Activated naive CD8-positive, alpha-beta T cell treated with anti-CD3 and anti-CD28 coated beads for 36 hours (primary cell): ENCODE measurements around the gene DMXL2. TPM values are rescaled to one million over a fixed set of nuclear protein-coding genes. Genes with fewer than 3 reads are reported as not detected.
"Not testable (repeated sequence)": the region's sequence is repeated elsewhere in the genome, so short reads cannot be mapped to it uniquely, and the experiment has no call there.

Experiments
- DNase-seq: peaks from one replicate; pipeline ENCODE4 v3.0.0; 2021
- H3K27ac Mint-ChIP-seq: one replicate; pipeline ENCODE4 v1.8.0; 2022; ENCODE audit warnings: mild to moderate bottlenecking, moderate library complexity, mixed read lengths
- H3K27me3 Mint-ChIP-seq: one replicate; pipeline ENCODE4 v1.8.0; 2022; ENCODE audit warnings: mild to moderate bottlenecking, mixed read lengths
- H3K36me3 Mint-ChIP-seq: one replicate; pipeline ENCODE4 v1.8.0; 2021; ENCODE audit warnings: mild to moderate bottlenecking, mixed read lengths
- H3K4me1 Mint-ChIP-seq: one replicate; pipeline ENCODE4 v1.8.0; 2021; ENCODE audit warnings: mixed read lengths
- H3K4me3 Mint-ChIP-seq: one replicate; pipeline ENCODE4 v1.8.0; 2022; ENCODE audit warnings: mild to moderate bottlenecking, moderate library complexity, mixed read lengths
- H3K9me3 Mint-ChIP-seq: one replicate; pipeline ENCODE4 v1.8.0; 2022; ENCODE audit warnings: mixed read lengths
- total RNA-seq, 2 experiments: library from RNA; stranded (reverse); gene quantifications; one replicate each; pipeline ENCODE4 v1.2.3, GENCODE V29; 2021

DMXL2 gene
- total RNA-seq, 2 experiments from 2014 or later: 5.7 to 7.2 TPM

- not testable (repeated sequence) for H3K4me3 Mint-ChIP-seq, H3K27ac Mint-ChIP-seq, H3K9me3 Mint-ChIP-seq, H3K4me1 Mint-ChIP-seq, DNase-seq, H3K27me3 Mint-ChIP-seq
- H3K36me3 Mint-ChIP-seq: peaks cover 12% of the 10 kb centered on the region
Measured at GRCh38 chr15:51568939-51569784, 53.4 kb downstream of the DMXL2 start.

GRCh38 chr15:51561271-51561670, 61.3 kb downstream of the DMXL2 start:
- no peaks in the 10 kb centered on the region for H3K4me1 Mint-ChIP-seq
- H3K4me3 Mint-ChIP-seq: no peak overlapping the region
- DNase-seq: no peak
- H3K9me3 Mint-ChIP-seq: no peaks in the 10 kb centered on the region
- H3K36me3 Mint-ChIP-seq: no peaks in the 10 kb centered on the region
- H3K27me3 Mint-ChIP-seq: no peaks in the 10 kb centered on the region
- no peak overlapping the region for H3K27ac Mint-ChIP-seq

GRCh38 chr15:51558876-51559275, 63.7 kb downstream of the DMXL2 start:
- Mint-ChIP-seq H3K27me3 (no peaks in the 10 kb centered on the region), H3K4me1 (no peaks in the 10 kb centered on the region), H3K36me3 (no peaks in the 10 kb centered on the region), H3K27ac (no peak overlapping the region), H3K9me3 (no peaks in the 10 kb centered on the region), H3K4me3 (no peak overlapping the region)
- DNase-seq: no peak

GRCh38 chr15:51558411-51558810, 64.2 kb downstream of the DMXL2 start:
- H3K4me1 Mint-ChIP-seq: no peaks in the 10 kb centered on the region
- H3K9me3 Mint-ChIP-seq: no peaks in the 10 kb centered on the region
- no peak overlapping the region for H3K27ac Mint-ChIP-seq
- H3K27me3 Mint-ChIP-seq: no peaks in the 10 kb centered on the region
- H3K36me3 Mint-ChIP-seq: no peaks in the 10 kb centered on the region
- DNase-seq: no peak
- no peak overlapping the region for H3K4me3 Mint-ChIP-seq

- no peaks in the 10 kb centered on the region for H3K36me3 Mint-ChIP-seq
- no peaks in the 10 kb centered on the region for H3K9me3 Mint-ChIP-seq
- no peak overlapping the region for H3K27ac Mint-ChIP-seq
- DNase-seq: no peak
- H3K27me3 Mint-ChIP-seq: no peaks in the 10 kb centered on the region
- no peaks in the 10 kb centered on the region for H3K4me1 Mint-ChIP-seq
- H3K4me3 Mint-ChIP-seq: no peak overlapping the region
Measured at GRCh38 chr15:51550841-51551240, 71.7 kb downstream of the DMXL2 start.

DNA sequence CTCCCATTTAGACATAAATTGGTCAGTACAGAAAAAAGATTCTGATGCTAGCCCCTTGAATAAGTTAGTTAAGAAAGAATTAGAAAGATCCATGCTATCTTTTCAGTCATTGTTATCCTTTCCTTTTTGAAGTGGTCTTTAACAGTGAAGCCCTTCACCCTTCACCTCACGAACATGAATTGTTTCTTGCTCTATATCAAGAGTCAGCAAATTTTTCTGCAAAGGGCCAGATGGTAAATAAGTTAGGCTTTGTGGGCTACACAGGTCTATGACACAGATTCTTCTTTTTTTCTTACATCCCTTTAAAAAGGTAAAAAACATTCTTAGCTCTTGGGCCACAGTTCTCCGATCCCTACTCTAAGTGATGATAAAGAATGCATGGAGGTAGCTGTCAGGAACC, 74.9 kb downstream of the DMXL2 start:
- H3K4me1 Mint-ChIP-seq: no peaks in the 10 kb centered on the region
- no peaks in the 10 kb centered on the region for H3K27me3 Mint-ChIP-seq
- H3K27ac Mint-ChIP-seq: no peak overlapping the region
- no peak for DNase-seq
- no peaks in the 10 kb centered on the region for H3K9me3 Mint-ChIP-seq
- H3K4me3 Mint-ChIP-seq: no peak overlapping the region
- no peaks in the 10 kb centered on the region for H3K36me3 Mint-ChIP-seq

DNA sequence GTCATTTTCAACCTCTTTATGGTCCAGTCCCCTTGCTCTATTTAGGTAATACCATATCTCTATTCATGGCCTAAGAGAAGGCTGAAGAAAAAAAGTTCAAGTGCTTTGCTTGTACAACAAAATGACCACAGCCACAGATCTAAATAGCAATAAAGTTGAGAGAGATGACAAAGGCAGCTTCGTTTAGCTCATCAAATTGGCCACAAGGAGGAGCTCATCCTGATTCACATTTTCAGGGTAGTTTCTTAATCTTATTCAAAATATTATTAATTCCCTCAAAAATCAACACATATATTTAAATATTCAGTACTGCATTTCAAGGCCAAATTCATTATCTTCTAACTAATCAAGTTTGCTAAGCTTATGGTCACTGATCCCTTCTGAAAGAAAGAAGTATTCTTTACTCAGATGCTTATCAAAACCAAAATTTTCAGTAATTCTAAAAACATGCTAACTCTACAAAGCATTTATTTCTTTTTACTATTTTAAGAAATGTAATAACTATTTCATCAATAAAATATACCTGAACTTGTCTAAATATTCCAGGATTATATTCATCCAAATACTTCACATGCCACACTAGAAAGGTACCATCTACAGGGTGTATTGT, 85.5 kb downstream of the DMXL2 start:
- Mint-ChIP-seq H3K27me3 (no peaks in the 10 kb centered on the region), H3K4me3 (no peak overlapping the region), H3K9me3 (no peaks in the 10 kb centered on the region), H3K4me1 (no peaks in the 10 kb centered on the region), H3K36me3 (peaks cover 1% of the 10 kb centered on the region), H3K27ac (no peak overlapping the region)
- no peak for DNase-seq

GRCh38 chr15:51533672-51534398, 88.7 kb downstream of the DMXL2 start:
- Mint-ChIP-seq H3K9me3 (peaks cover 6% of the 10 kb centered on the region), H3K27ac (no peak overlapping the region), H3K4me1 (no peaks in the 10 kb centered on the region), H3K36me3 (peaks cover 20% of the 10 kb centered on the region), H3K4me3 (no peak overlapping the region), H3K27me3 (no peaks in the 10 kb centered on the region)
- DNase-seq: no peak

- H3K4me3 Mint-ChIP-seq: no peak overlapping the region
- H3K27ac Mint-ChIP-seq: no peak overlapping the region
- H3K9me3 Mint-ChIP-seq: peaks cover 22% of the 10 kb centered on the region
- peaks cover 60% of the 10 kb centered on the region for H3K36me3 Mint-ChIP-seq
- no peaks in the 10 kb centered on the region for H3K4me1 Mint-ChIP-seq
- DNase-seq: no peak
- H3K27me3 Mint-ChIP-seq: no peaks in the 10 kb centered on the region
Measured at GRCh38 chr15:51526955-51527354, 95.6 kb downstream of the DMXL2 start.

DNA sequence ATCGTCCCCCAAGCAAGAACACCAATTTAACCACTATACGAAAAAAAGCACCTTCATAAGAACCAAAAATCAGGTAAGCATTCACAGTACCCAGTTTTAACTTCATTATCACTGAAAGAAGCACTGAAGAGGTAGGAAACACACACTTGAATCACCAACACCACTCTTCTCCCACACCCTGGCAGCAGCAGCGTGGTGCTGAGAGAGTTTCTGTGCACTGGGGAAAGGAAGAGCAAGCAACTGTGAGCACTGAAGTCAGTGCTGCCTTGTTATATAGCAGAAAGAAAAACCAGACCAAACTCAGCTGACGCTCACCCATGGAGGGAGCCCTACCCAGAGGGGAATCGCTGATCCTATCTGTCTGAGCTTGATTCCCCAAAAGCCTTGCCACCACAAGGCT, 98.2 kb downstream of the DMXL2 start:
- no peak for DNase-seq
- Mint-ChIP-seq H3K36me3 (peaks cover 41% of the 10 kb centered on the region), H3K4me1 (no peaks in the 10 kb centered on the region), H3K27me3 (no peaks in the 10 kb centered on the region), H3K9me3 (peaks cover 17% of the 10 kb centered on the region), H3K4me3 (no peak overlapping the region), H3K27ac (no peak overlapping the region)

GRCh38 chr15:51516291-51516690, 106.3 kb downstream of the DMXL2 start:
- Mint-ChIP-seq H3K9me3 (no peaks in the 10 kb centered on the region), H3K27ac (no peak overlapping the region), H3K27me3 (no peaks in the 10 kb centered on the region), H3K4me1 (no peaks in the 10 kb centered on the region), H3K4me3 (no peak overlapping the region), H3K36me3 (peaks cover 5% of the 10 kb centered on the region)
- no peak for DNase-seq

GRCh38 chr15:51505251-51505650, 117.3 kb downstream of the DMXL2 start:
- H3K9me3 Mint-ChIP-seq: no peaks in the 10 kb centered on the region
- H3K36me3 Mint-ChIP-seq: peaks cover 17% of the 10 kb centered on the region
- H3K27ac Mint-ChIP-seq: no peak overlapping the region
- DNase-seq: no peak
- no peaks in the 10 kb centered on the region for H3K27me3 Mint-ChIP-seq
- no peak overlapping the region for H3K4me3 Mint-ChIP-seq
- H3K4me1 Mint-ChIP-seq: no peaks in the 10 kb centered on the region

- H3K27me3 Mint-ChIP-seq: no peaks in the 10 kb centered on the region
- no peak overlapping the region for H3K27ac Mint-ChIP-seq
- peaks cover 8% of the 10 kb centered on the region for H3K36me3 Mint-ChIP-seq
- no peaks in the 10 kb centered on the region for H3K4me1 Mint-ChIP-seq
- no peaks in the 10 kb centered on the region for H3K9me3 Mint-ChIP-seq
- H3K4me3 Mint-ChIP-seq: no peak overlapping the region
- no peak for DNase-seq
Measured at GRCh38 chr15:51503003-51503402, 119.6 kb downstream of the DMXL2 start.

DNA sequence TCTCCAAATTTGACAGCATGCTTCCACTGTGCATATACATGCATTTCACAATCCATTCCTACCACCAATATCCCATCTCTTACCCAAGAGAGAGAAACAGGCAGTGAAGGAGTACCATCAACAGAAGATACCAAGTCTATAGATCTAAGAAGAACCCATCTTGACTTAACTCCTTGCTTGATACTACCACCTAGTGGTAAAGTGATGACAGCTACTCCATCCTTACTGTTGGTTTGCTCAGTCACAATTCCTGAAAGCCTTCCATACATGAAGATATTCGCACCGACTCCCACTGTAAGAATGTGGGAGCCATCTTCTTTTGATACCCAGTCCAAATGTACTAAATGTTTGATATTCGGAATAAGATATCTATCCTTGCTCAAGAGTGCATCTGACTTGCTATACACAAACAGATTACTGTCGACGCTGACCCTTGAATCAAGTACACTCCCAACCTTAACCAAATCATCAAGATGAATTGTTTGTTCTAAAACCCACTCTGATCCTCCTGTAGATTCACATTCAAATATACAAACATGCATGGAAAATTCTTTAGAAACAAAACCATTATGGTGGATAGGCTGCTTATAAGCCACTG, 123.1 kb downstream of the DMXL2 start:
- no peak for DNase-seq
- peaks cover 8% of the 10 kb centered on the region for H3K36me3 Mint-ChIP-seq
- no peak overlapping the region for H3K4me3 Mint-ChIP-seq
- H3K27me3 Mint-ChIP-seq: no peaks in the 10 kb centered on the region
- no peak overlapping the region for H3K27ac Mint-ChIP-seq
- H3K9me3 Mint-ChIP-seq: no peaks in the 10 kb centered on the region
- H3K4me1 Mint-ChIP-seq: peaks cover 2% of the 10 kb centered on the region

- H3K36me3 Mint-ChIP-seq: peaks cover 8% of the 10 kb centered on the region
Measured at GRCh38 chr15:51497806-51498205, 124.8 kb downstream of the DMXL2 start.

More at GRCh38 chr15:51497806-51498205, 124.8 kb downstream of the DMXL2 start:
- no peak overlapping the region for H3K27ac Mint-ChIP-seq
- no peak overlapping the region for H3K4me3 Mint-ChIP-seq
- H3K4me1 Mint-ChIP-seq: peaks cover 2% of the 10 kb centered on the region
- H3K9me3 Mint-ChIP-seq: no peaks in the 10 kb centered on the region
- DNase-seq: no peak
- no peaks in the 10 kb centered on the region for H3K27me3 Mint-ChIP-seq
